Stomach (tissue), 4 donors: ENCODE data around the gene EIF4A3.

Experiments
- CTCF ChIP-seq, 7 experiments: fragments of 450-650 bp in 4 of 7; fragments of 200-600 bp in 3 of 7; sonication (generic) in 3 of 7; IDR thresholded peaks; one replicate each; pipeline ENCODE4 v1.5.1; 2016 to 2019; ENCODE audit warnings: antibody characterized with exemption in 7 of 7, control low read depth in 2 of 7, mild to moderate bottlenecking in 1 of 7
- POLR2A ChIP-seq, 4 donors: fragments of 450-650 bp; IDR thresholded peaks; one replicate each; pipeline ENCODE4 v1.6.1; 2016; ENCODE audit warnings: antibody characterized with exemption in 4 of 4, control low read depth in 2 of 4, mild to moderate bottlenecking in 1 of 4, moderate library complexity in 1 of 4

- TF ChIP-seq POLR2A (IDR thresholded peaks at IDR 0.05) (no peak), CTCF (IDR thresholded peaks at IDR 0.05) (no peak)
Measured at GRCh38 chr17:80195141-80195540, 48.2 kb upstream of the EIF4A3 start.
